OCI-LY7 (cell line): ENCODE data around the gene RPL10.
A peak's percentile ranks its signal among the peaks of the same experiment; 100 is the strongest.

Source experiments
- EZH2phosphoT487 ChIP-seq: fragments of 200-600 bp; sonication (generic); IDR thresholded peaks from 2 replicates; pipeline ENCODE4 v1.6.1; 2018; ENCODE audit warnings: low read depth, borderline replicate concordance, mild to moderate bottlenecking, mixed run types, antibody characterized with exemption, low read length, moderate library complexity, mixed read lengths
- TF ChIP-seq, protein P1 (sequence below): fragments of 200-600 bp; sonication (generic); conservative IDR thresholded peaks from 2 replicates; pipeline ENCODE4 v1.5.1; 2014; ENCODE audit warnings: mild to moderate bottlenecking, antibody characterized with exemption, low read length, moderate library complexity, mixed read lengths

DNA sequence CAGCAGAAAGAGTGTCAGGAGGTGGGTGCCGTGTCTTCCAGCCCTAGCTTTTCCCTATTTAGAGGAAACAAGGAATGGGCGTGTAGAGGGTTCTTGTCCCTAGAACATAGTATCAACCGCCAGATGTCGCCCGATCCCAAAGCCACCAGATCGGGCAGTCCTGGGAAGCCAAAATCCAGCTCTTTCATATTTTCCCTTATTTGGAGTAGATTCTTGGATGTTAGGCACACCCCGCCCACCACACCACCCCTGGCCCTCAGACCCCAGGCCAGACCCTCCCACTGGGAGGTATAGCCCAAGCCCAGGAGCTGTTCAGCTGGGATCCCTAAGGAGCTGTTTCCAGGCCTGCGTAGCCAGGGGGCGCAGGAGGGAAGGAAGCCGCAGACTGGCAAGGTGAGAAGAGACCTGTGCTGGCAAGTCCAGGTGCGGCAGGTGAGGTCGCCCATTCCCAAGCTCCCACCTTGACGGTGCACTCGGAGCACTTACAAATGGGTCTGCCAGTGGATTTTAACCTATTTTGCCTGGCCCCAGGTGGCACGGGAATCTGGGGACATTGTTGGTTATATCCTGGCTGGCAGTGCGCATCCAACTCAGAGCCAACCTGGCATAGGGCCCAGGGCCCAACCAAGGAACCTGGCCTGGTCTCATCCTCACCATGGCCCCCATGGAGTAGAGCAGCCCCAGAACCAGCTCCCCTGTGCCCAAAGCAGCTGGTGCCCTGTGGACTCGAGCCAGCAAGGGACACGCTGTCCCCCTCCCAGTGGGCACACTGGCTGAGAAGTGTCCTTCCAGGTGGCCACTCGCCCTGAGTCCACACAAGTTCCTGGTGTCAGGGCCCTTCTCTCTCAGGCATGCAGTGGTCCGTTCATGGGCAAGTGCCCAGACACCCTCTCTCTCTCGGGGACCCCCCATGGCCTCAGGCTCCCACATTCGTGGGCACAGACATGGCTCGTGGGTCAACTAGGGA lies 24.6 kb upstream of the RPL10 start:
- TF ChIP-seq, protein P1, sequence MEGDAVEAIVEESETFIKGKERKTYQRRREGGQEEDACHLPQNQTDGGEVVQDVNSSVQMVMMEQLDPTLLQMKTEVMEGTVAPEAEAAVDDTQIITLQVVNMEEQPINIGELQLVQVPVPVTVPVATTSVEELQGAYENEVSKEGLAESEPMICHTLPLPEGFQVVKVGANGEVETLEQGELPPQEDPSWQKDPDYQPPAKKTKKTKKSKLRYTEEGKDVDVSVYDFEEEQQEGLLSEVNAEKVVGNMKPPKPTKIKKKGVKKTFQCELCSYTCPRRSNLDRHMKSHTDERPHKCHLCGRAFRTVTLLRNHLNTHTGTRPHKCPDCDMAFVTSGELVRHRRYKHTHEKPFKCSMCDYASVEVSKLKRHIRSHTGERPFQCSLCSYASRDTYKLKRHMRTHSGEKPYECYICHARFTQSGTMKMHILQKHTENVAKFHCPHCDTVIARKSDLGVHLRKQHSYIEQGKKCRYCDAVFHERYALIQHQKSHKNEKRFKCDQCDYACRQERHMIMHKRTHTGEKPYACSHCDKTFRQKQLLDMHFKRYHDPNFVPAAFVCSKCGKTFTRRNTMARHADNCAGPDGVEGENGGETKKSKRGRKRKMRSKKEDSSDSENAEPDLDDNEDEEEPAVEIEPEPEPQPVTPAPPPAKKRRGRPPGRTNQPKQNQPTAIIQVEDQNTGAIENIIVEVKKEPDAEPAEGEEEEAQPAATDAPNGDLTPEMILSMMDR: 0 out of 2 replicates have a peak, but pooled peaks have one; percentile 5
- no peak for TF ChIP-seq EZH2phosphoT487
